Measurements from ENCODE around the gene COG7.
"Not testable (repeated sequence)": the region's sequence is repeated elsewhere in the genome, so short reads cannot be mapped to it uniquely, and the experiment has no call there.

Gene COG7

GRCh38 chr16:23466162-23466885 is 13.3 kb upstream of the COG7 start:
- DNase-seq = no peak

GRCh38 chr16:23465179-23465578 is 12.2 kb upstream of the COG7 start:
- DNase-seq = no peak

DNA sequence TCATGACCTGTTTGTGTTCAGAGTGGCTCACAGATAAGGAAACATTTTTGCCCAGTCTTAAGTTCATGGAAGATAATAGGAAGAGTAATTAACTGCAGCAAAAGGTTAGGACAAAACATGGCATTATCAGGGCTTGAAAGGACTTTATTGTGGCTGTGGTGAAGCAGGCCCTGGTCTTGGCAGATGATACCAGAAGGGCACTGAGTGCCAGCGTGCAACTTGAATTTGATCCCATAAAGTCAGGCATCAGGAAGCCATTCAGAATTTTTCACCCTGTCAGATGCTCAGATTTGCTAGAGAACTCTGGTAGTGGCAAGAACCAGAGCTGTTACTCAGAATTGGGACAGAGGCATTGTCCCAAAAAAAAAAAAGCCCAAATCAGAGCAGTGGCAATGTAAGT is 11.2 kb upstream of the COG7 start:
- no peak for DNase-seq

DNA sequence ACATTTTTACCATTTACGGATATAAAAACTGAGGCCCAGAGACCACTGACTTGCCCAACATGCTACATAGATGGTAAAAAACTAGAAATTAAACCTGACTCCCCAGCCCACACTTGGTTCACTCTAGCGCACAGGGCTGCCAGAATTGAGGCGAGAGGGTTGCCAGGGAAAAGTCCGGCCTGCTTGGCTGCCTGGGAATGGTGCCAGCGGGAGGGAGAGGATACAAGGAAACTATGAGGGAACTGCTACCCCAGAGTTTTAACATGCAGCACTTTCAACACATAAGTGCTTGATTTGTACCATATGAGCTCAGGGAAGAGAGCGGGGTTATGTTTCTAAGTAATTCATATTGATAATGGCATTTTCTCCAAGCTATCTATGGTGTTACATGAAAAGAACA is 10.0 kb upstream of the COG7 start:
- DNase-seq = not testable (repeated sequence)

- no peak for DNase-seq
Measured at GRCh38 chr16:23453338-23454052, 506 bp upstream of the COG7 start.

GRCh38 chr16:23452221-23452571 is 793 bp downstream of the COG7 start:
- DNase-seq = no peak

GRCh38 chr16:23448392-23448791 is 4.6 kb downstream of the COG7 start:
- DNase-seq = no peak

DNA sequence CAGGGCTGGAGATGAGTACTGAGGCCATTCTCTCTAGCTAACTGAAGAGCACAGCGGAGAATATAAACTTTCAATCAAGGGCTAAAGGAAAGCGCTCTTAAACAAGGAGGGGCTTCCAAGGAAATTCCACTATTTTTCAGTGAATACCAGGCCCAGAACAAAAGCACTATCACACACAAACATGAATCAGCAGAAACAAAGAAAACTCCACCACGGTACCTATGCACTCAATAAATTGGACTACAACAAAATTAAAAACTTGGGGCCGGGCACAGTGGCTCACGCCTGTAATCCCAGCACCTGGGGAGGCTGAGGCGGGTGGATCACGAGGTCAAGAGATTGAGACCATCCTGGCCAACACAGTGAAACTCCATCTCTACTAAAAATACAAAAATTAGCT is 15.4 kb downstream of the COG7 start:
- DNase-seq = not testable (repeated sequence)

DNA sequence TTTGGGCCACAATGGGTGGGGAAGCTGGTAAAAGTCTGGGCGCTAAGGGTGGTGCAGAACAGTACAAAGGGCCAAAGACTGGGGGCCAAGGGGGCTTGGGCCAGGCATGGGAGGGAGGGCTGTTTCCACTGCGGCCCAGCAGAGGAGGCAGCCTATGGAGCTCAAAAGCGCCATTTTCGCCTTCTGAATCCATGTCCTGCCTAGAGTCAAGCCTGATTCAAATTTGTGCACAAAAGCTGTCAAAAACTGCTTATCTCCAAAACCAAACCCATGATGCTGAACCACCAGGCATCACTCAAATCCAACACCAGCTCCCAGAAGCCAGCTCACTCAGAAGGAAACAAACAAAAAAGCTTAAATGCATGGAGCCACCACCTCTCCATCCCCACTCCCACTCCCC is 16.0 kb downstream of the COG7 start:
- DNase-seq = no peak

GRCh38 chr16:23435500-23435899 is 17.5 kb downstream of the COG7 start:
- peak; percentile 11 for DNase-seq

GRCh38 chr16:23434380-23434779 is 18.6 kb downstream of the COG7 start:
- no peak for DNase-seq

GRCh38 chr16:23433261-23433920 is 19.6 kb downstream of the COG7 start:
- no peak for DNase-seq

DNA sequence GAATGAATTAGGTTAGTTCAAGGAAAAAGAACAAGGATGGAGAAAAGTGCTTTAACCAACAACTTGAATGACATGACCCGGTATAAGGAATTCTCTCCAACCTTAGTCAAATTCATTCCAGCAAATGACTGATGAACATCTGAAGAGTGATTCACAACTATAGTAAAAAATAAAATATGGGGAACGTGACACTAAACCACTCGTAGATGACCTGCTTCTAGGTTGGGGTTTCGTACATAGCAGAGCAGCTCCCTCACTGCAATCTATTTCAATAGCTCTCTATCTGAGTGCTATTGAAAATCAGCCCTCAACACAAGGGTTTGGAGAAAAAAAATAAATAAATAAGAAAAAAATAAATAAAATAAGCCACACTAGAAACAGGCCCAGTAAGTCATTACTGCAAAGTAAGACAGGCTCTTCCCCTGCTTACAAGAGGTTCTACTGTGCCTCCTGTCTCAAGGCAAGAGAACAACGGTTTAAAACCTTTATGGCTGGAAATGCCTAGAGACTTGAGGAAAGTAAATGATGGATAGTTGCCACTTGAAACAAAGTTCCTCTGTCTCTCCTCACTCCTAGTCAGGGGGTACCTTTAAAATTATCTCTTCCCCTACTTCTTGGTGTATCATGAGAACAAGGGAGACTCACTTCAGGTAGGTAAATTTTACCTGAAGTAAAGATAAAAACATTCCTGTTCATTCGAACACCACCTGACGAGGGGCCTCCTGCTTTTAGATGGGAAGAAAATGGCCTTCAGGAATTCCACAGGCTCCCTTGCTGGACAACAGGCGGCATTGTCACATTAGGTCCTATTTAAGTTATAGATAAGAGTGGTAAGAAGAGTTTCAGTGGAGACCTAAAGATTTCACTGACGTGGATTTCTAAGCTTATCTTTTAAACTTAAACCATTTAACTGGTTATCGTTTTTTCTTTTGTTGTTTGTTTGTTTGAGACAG is 20.5 kb downstream of the COG7 start:
- DNase-seq = no peak

GRCh38 chr16:23428351-23428750 is 24.6 kb downstream of the COG7 start:
- no peak for DNase-seq

GRCh38 chr16:23424292-23424958 is 28.6 kb downstream of the COG7 start:
- no peak for DNase-seq

DNA sequence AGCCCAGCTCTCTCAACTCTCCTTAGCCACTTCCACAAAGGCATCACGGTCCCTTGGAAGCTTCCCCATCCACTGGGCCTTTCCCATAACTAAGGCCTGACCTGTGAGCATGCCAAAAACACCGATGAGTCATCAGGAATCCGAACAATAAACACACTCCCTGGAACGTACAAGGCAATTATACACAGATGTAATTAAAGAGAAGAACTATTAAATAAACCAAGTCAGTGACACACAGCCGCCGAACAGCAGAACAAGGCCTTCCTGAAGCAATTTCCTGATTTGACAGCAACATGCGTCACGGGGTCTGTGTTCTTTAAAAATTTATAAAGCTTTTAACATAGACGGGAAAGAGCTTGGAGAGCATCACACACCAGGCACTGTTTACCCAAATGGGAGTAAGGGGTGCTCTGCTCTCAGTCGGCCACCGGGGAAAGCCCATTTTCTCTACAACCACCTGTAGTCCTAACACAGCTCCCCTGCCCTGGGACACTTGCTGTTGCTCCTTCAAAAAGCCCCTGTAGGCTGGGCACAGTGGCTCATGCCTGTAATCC is 29.4 kb downstream of the COG7 start:
- DNase-seq = no peak

DNA sequence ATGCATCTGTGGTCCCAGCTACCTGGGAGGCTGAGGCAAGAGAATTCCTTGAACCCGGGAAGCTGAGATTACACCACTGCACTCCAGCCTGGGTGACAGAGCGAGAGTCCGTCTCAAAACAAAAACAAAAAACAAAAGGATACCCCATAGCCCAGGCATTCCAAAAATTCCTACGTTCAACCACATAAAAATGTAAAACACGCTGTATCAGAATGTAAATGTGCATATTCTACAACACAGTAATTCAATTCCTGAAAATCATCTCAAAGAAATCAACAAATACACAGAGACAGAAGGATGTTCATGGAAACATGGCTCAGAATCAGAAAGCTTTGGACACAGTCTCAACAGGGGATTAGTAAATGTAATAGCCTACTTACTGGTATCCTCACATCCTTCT is 33.0 kb downstream of the COG7 start:
- DNase-seq = no peak

- DNase-seq = no peak
Measured at GRCh38 chr16:23416816-23417215, 36.2 kb downstream of the COG7 start.

DNA sequence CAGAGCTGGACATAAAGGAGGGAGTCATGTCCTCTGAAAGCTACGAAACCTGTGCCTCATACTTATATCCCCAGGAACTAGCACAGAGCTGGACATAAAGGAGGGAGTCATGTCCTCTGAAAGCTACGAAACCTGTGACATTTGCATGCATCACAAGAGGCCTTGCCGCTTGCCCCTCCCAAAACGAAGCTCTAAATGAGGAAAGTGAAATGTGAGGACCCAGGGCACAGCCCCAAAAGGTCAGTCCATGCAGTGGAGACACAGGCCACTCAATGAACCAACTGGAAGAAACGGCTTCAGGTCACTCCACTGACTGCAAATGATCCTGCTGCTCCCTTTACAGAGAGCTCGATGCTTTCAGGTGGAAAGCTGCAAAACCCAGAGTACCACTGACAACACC is 38.3 kb downstream of the COG7 start:
- no peak for DNase-seq

DNA sequence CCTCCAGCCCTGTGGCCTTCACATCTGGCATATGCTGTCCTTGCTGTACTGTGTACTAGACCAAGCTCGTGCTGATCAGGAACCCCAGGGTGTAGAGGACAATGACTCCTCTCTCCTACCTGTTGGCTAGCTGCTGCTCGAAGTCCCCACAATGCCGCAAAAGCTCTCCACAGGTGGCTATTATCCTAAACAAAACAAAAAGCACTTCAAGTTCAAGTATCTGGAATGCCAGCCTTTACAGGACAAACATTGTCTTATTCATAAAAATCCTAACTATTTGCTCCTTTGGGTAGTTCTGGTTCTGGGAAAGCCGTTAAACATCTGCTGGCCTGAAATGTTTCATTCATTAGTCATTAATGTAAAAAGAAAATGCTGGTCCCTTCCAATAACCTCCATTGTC is 42.8 kb downstream of the COG7 start:
- DNase-seq = no peak

- no peak for DNase-seq
Measured at GRCh38 chr16:23409522-23409921, 43.5 kb downstream of the COG7 start.

DNA sequence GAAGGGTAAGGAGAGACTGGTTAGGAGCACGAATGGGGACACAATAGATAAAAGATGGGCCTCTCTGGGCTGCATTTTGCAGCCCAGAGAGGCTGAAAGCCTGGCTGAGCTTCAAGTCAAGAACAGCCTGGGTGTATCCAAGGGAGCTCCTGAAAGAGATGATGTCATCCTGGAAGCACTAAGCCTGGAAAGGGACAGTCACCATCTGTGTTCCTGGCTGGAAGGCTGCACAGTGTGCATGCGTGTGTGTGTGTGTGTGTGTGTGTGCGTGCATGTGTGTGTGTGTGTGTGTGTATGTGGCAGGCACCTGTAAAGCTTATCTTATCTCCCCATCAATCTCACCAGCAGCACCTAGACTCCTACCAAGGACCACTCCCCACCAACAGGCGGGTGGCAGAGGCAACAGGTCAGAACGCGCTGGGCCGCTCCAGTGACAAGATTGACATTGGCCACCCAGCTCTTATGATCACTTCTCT is 44.1 kb downstream of the COG7 start:
- no peak for DNase-seq

All from SIG-M5 (cell line).